Heart left ventricle (tissue), 13 donors: ENCODE measurements around the gene CSNK1G1.

Experiments
- CTCF ChIP-seq, 12 donors: fragments of 200-600 bp; sonication (generic) in 4 of 12; IDR thresholded peaks; one replicate each; pipeline versions ENCODE4 v1.5.0 to v1.8.0; 2018 to 2022; ENCODE audit warnings: antibody characterized with exemption in 12 of 12, mild to moderate bottlenecking in 5 of 12
- POLR2A ChIP-seq, 2 donors: fragments of 450-650 bp; IDR thresholded peaks; one replicate each; pipeline ENCODE4 v1.6.1; 2017; ENCODE audit warnings: antibody characterized with exemption in 2 of 2, mild to moderate bottlenecking in 2 of 2, moderate library complexity in 2 of 2
- donor health status: ischemic (EF 13 %, LVEDD 7.1; RV severe dilation, severe dysfunction).
- donor health status: DM: no; HTN: yes; CAD: no.
- donor health status: DM: no; HTN: no; CAD: no.
- donor health status: ischemic (EF 25% LVEDD 6.9; RV normal size, moderate dysfunction).
- donor health status: ischemic (EF 25% LVEDD 5.7; RV mildly dilated, moderate dysfunction).
- donor health status: ischemic (EF 35%, LVEDD 5.7; RV mildly dilated, moderate dysfunction).
- donor health status: nonischemic (EF 11% LVEDD 7.7; RV severe dilation, severe dysfunction).
- donor health status: DM: yes; HTN: yes; CAD: no.
- donor health status: PGD.
- donor health status: ischemic (EF 29% LVEDD 5.4; RV normal size, mild dysfunction).
- donor health status: nonischemic (EF 23%, LVEDD 6.1; RV moderate dilation, normal function).

DNA sequence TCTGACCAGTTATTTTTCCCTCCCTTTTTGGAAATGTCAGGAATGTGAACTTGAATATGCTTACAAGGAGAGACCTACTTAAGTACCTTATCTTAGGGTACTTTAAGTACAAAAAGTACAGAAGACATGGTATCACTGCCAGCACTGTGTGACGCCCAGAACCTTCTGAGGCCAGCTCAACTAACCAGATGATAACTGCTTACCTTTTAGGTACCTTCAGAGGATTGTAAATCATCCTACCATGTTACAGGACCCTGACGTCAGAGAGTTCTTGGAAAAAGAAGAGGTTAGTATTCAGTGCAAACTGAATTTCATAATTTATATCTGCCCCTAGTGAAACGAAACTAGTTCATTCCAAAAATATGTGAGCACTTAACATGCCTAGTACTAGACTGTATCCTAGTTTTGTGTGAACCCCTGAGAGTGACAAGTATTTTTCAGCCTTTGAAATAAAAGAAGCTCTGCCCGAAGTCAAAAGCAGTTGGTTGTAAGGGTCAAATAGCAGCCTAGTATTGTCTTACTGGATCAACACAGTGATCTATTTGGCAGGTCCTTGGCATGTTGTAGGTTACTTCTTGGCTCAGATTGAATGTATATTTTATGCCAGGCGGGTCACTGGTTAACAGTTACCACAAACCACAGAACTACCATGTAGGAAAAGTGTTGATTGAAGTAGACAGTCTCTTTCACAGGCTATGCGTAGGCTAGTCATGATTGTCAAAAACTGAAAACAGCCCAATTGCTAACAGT lies 228.3 kb downstream of the CSNK1G1 start:
- TF ChIP-seq POLR2A (IDR thresholded peaks at IDR 0.05) = no peak
- no peak for TF ChIP-seq CTCF (IDR thresholded peaks at IDR 0.05)
